HG03108 (cell line): ENCODE results near the gene OR4E1.
"Not testable (repeated sequence)": the region's sequence is repeated elsewhere in the genome, so short reads cannot be mapped to it uniquely, and the experiment has no call there.

ENCODE experiments used
- ATAC-seq: cut with Tn5 transposase; IDR thresholded peaks from one replicate; pipeline ENCODE4 v1.9.1; 2021; ENCODE audit warnings: moderate library complexity; ENCODE audit not compliant: unreplicated experiment

The OR4E1 gene

GRCh38 chr14:21673718-21674117 is at the start of gene OR4E1:
TSS of gene OR4E1 (minus strand) at chr14:21673818. CDS start at chr14:21670935, 2,883 bp downstream.
- ATAC-seq: no peak

- no peak for ATAC-seq
Observed at GRCh38 chr14:21721504-21721903, 47.9 kb upstream of the OR4E1 start.

- ATAC-seq: no peak
Observed at GRCh38 chr14:21719841-21720240, 46.2 kb upstream of the OR4E1 start.

GRCh38 chr14:21714318-21714929 is 40.8 kb upstream of the OR4E1 start:
- ATAC-seq: no peak

GRCh38 chr14:21712036-21712435 is 38.4 kb upstream of the OR4E1 start:
- no peak for ATAC-seq

- no peak for ATAC-seq
Observed at GRCh38 chr14:21711360-21711961, 37.8 kb upstream of the OR4E1 start.

- ATAC-seq: no peak
Observed at GRCh38 chr14:21704338-21704737, 30.7 kb upstream of the OR4E1 start.

GRCh38 chr14:21703357-21704326 is 30.0 kb upstream of the OR4E1 start:
- ATAC-seq: no peak

- ATAC-seq: no peak
Observed at GRCh38 chr14:21702316-21702715, 28.7 kb upstream of the OR4E1 start.

- ATAC-seq: no peak
Observed at GRCh38 chr14:21699551-21699950, 25.9 kb upstream of the OR4E1 start.

- ATAC-seq: not testable (repeated sequence)
Observed at GRCh38 chr14:21698538-21698937, 24.9 kb upstream of the OR4E1 start.

- ATAC-seq: not testable (repeated sequence)
Observed at GRCh38 chr14:21697662-21698061, 24.0 kb upstream of the OR4E1 start.

GRCh38 chr14:21694425-21694824 is 20.8 kb upstream of the OR4E1 start:
- no peak for ATAC-seq

GRCh38 chr14:21686468-21686867 is 12.8 kb upstream of the OR4E1 start:
- ATAC-seq: no peak

- no peak for ATAC-seq
Observed at GRCh38 chr14:21680072-21680471, 6.5 kb upstream of the OR4E1 start.

- ATAC-seq: no peak
Observed at GRCh38 chr14:21675566-21675965, 1.9 kb upstream of the OR4E1 start.

- ATAC-seq: no peak
Observed at GRCh38 chr14:21672116-21672515, 1.5 kb downstream of the OR4E1 start.

- ATAC-seq: no peak
Observed at GRCh38 chr14:21671371-21671770, 2.2 kb downstream of the OR4E1 start.

- no peak for ATAC-seq
Observed at GRCh38 chr14:21669284-21669683, 4.3 kb downstream of the OR4E1 start.

- ATAC-seq: no peak
Observed at GRCh38 chr14:21668377-21668776, 5.2 kb downstream of the OR4E1 start.

- ATAC-seq: no peak
Observed at GRCh38 chr14:21656980-21657379, 16.6 kb downstream of the OR4E1 start.

- no peak for ATAC-seq
Observed at GRCh38 chr14:21654215-21654614, 19.4 kb downstream of the OR4E1 start.
